ENCODE measurements around the gene STAB1. TPM values are rescaled to one million over a fixed set of nuclear protein-coding genes. Genes with fewer than 3 reads are reported as not detected.

STAB1 gene
- total and polyA plus RNA-seq, 2 of the 13 experiments (the other 11 are each of a cell fraction or from before 2014, with no cell fraction given): 0.09 to 0.34 TPM

- TF ChIP-seq ZNF572 (CRISPR knock-in tag; IDR thresholded peaks at IDR 0.05) (0 out of 2 replicates have a peak, but pooled peaks have one; percentile 81), ZNF30 (CRISPR knock-in tag; IDR thresholded peaks at IDR 0.05) (0 out of 2 replicates have a peak, but pooled peaks have one; percentile 60), ZNF329 (CRISPR knock-in tag; IDR thresholded peaks at IDR 0.05; ENCODE audit: low read depth) (0 out of 2 replicates have a peak, but pooled peaks have one; percentile 25), SKIL (CRISPR knock-in tag; IDR thresholded peaks at IDR 0.05; ENCODE audit: borderline replicate concordance) (no peak), CCDC6 (CRISPR knock-in tag; IDR thresholded peaks at IDR 0.05) (no peak), NCOA2 (CRISPR knock-in tag; IDR thresholded peaks at IDR 0.05) (no peak), THAP11 (CRISPR knock-in tag; IDR thresholded peaks at IDR 0.05) (peak; percentile 35; the same call in 1 of the 2 replicates), PRDM15 (CRISPR knock-in tag; IDR thresholded peaks at IDR 0.05) (0 out of 2 replicates have a peak, but pooled peaks have one; percentile 33), MTF1 (CRISPR knock-in tag; IDR thresholded peaks at IDR 0.05) (no peak), TMF1 (CRISPR knock-in tag; IDR thresholded peaks at IDR 0.05; ENCODE audit: low read depth) (0 out of 2 replicates have a peak, but pooled peaks have one; percentile 8), ZMAT3 (CRISPR knock-in tag; conservative IDR thresholded peaks at IDR 0.05) (0 out of 2 replicates have a peak, but pooled peaks have one; percentile 1), SP140L (CRISPR knock-in tag; IDR thresholded peaks at IDR 0.05; ENCODE audit: borderline replicate concordance) (no peak), UBTF (CRISPR knock-in tag; IDR thresholded peaks at IDR 0.05) (peak; percentile 78), PATZ1 (CRISPR knock-in tag; IDR thresholded peaks at IDR 0.05) (peak; percentile 56; the same call in 1 of the 2 replicates), IKZF4 (CRISPR knock-in tag; IDR thresholded peaks at IDR 0.05; ENCODE audit: borderline replicate concordance, low read depth, not compliant biosample characterization) (no peak), KLF12 (CRISPR knock-in tag; IDR thresholded peaks at IDR 0.05; ENCODE audit: borderline replicate concordance) (0 out of 2 replicates have a peak, but pooled peaks have one; percentile 9), TCF7L2 (IDR thresholded peaks at IDR 0.05; ENCODE audit: low read depth, low read length) (no peak), ZNF138 (CRISPR knock-in tag; IDR thresholded peaks at IDR 0.05; ENCODE audit: low read depth) (0 out of 2 replicates have a peak, but pooled peaks have one; percentile 47)
Observed at GRCh38 chr3:52532838-52533622, 37.9 kb downstream of the STAB1 start (continued).

All from HepG2 (cell line).